Prostate gland (tissue), 2 donors: Measurements from ENCODE around the gene SLC22A13. TPM values are rescaled to one million over a fixed set of nuclear protein-coding genes. Genes with fewer than 3 reads are reported as not detected.
"Not testable (repeated sequence)": the region's sequence is repeated elsewhere in the genome, so short reads cannot be mapped to it uniquely, and the experiment has no call there.

Source experiments
- DNase-seq: peaks from one replicate; pipeline ENCODE4 v3.0.0-alpha.2; 2019; ENCODE audit warnings: low spot score
- H3K27ac ChIP-seq, 2 donors: fragments of 200-600 bp; sonication (generic); 2 replicates each; pipeline ENCODE4 v1.5.1; 2017 to 2019
- H3K27me3 ChIP-seq: fragments of 200-600 bp; sonication (generic); replicated peaks from 2 replicates; pipeline ENCODE4 v1.5.1; 2019; ENCODE audit not compliant: insufficient read depth
- H3K36me3 ChIP-seq, 2 donors: fragments of 200-600 bp; sonication (generic); 1 replicate in 1 of 2; 2 replicates in 1 of 2; pipeline versions ENCODE4 v1.5.1 to v1.8.1; 2017 to 2019
- H3K4me1 ChIP-seq: fragments of 200-600 bp; sonication (generic); replicated peaks from 2 replicates; pipeline ENCODE4 v1.5.1; 2019
- H3K4me3 ChIP-seq, 2 donors: fragments of 200-600 bp; sonication (generic); 2 replicates each; pipeline ENCODE4 v1.5.1; 2017 to 2019
- H3K9me3 ChIP-seq: fragments of 200-600 bp; sonication (generic); 2 replicates; pipeline ENCODE4 v1.5.1; 2017
- POLR2A ChIP-seq: fragments of 450-650 bp; IDR thresholded peaks from one replicate; pipeline ENCODE4 v1.6.1; 2016; ENCODE audit warnings: antibody characterized with exemption, mild to moderate bottlenecking
- POLR2AphosphoS5 ChIP-seq: sonication (generic); formaldehyde crosslinking; IDR thresholded peaks from one replicate; pipeline ENCODE4 v1.6.1; 2017; ENCODE audit warnings: antibody characterized with exemption
- WGBS: methylation state at CpG from one replicate; pipeline ENCODE4 v1.1.5; 2018; 5-methylcytosine and 5-hydroxymethylcytosine counted together
- intact Hi-C: fragments of 100-400 bp; cut with DNase I; formaldehyde crosslinking; loops from one replicate; pipeline ENCODE4 v1.14.2; 2022
- total RNA-seq, 2 donors: library from RNA; depleted of rRNA; stranded (reverse); fragments of >200 nt; gene quantifications; one replicate each; pipeline ENCODE4 v1.1.0, GENCODE V29; 2016
- TF ChIP-seq, protein P1 (sequence below), 4 experiments: fragments of 200-600 bp in 2 of 4; fragments of 450-650 bp in 2 of 4; sonication (generic) in 2 of 4; IDR thresholded peaks; 1 replicate in 3 of 4; 2 replicates in 1 of 4; pipeline ENCODE4 v1.5.1; 2016 to 2019; ENCODE audit warnings: antibody characterized with exemption in 4 of 4, mild to moderate bottlenecking in 2 of 4, moderate library complexity in 2 of 4

SLC22A13 gene
- total RNA-seq, 2 donors from 2014 or later = 1.6 TPM; not detected in 1

DNA sequence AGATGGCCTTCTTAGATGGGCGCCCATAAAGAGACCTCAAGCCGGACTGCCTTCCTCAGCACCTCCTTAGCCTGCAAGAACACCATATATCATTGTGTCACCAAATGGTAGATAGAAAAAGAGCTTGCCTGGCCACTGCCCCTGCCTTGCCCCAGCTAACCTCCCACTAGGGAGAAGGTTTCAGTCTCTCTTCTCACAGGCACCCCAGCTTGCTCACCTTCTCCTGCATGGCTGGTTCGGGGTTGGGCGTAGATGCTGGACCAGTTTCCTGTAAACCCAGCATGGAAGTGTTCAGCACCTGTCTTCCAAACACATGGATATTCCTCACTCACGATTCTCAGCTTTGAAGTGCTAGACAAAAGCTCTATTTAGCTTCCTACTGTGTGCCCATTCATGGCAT lies 13.2 kb downstream of the SLC22A13 start:
- Histone ChIP-seq H3K27me3 (no peaks in the 10 kb centered on the region), H3K27ac (no peak overlapping the region), H3K4me1 (no peaks in the 10 kb centered on the region), H3K4me3 (no peak overlapping the region), H3K36me3 (no peaks in the 10 kb centered on the region), H3K9me3 (no peaks in the 10 kb centered on the region)
- DNase-seq = no peak
- TF ChIP-seq POLR2AphosphoS5 = no peak
- TF ChIP-seq, protein P1, sequence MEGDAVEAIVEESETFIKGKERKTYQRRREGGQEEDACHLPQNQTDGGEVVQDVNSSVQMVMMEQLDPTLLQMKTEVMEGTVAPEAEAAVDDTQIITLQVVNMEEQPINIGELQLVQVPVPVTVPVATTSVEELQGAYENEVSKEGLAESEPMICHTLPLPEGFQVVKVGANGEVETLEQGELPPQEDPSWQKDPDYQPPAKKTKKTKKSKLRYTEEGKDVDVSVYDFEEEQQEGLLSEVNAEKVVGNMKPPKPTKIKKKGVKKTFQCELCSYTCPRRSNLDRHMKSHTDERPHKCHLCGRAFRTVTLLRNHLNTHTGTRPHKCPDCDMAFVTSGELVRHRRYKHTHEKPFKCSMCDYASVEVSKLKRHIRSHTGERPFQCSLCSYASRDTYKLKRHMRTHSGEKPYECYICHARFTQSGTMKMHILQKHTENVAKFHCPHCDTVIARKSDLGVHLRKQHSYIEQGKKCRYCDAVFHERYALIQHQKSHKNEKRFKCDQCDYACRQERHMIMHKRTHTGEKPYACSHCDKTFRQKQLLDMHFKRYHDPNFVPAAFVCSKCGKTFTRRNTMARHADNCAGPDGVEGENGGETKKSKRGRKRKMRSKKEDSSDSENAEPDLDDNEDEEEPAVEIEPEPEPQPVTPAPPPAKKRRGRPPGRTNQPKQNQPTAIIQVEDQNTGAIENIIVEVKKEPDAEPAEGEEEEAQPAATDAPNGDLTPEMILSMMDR (IDR thresholded peaks at IDR 0.05) = no peak
- TF ChIP-seq POLR2A = no peak
- 90% methylated on average over 5 of the region's 5 CpGs for WGBS
- intact Hi-C loops = no loop called here

DNA sequence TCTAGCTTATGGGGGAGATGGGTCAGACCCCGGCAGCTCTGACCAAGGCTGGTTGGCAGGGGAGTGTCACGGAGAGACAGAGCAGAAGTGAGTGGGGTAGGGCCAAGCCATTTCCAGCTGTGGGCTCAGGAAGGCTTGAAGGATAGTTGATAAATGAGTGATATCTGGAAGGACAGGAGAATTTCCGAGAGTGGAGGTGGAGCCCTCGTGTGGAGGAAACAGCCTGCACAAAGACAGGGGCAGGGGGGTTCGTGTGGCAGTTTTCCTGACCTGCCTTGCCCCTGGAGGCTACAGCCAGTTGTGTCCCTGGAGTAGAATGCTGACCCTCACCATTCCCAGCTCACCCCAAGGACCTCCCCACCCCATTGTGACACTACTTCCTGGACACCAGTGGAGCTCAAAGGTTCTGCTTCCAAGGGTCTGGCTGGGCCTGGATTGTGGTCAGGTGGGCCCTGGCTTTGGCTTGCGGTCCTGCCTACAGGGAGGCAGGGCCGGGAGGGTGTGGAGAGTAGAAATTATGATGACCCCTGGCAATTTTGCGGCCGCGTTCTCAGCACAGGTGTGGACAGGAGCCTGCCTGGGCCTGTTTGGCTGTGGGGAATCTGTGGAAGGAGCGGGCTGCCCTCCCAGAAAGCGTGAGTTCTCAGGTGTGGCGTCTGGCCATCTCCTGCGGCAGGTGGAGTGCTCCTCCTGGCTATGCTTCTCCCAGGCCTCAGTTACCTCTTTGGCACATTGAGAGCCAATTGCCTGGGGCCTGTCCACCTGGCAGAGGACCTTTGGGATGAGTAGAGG lies 16.5 kb downstream of the SLC22A13 start, which contains the start of gene SLC22A14:
TSS of gene SLC22A14 (plus strand) at position 400 of the 792 bp plus-strand sequence. CDS start 23,733 bp downstream, outside the sequence.
- WGBS = 58% methylated on average over 14 of the region's 14 CpGs
- DNase-seq = no peak
- H3K4me1 ChIP-seq = no peaks in the 10 kb centered on the region
- intact Hi-C loops = no loop called here
- no peaks in the 10 kb centered on the region for H3K36me3 ChIP-seq
- no peak within 1 kb of the TSS for H3K27ac ChIP-seq
- no peak within 1 kb of the TSS for H3K4me3 ChIP-seq
- no peaks in the 10 kb centered on the region for H3K9me3 ChIP-seq
- no peaks in the 10 kb centered on the region for H3K27me3 ChIP-seq
- TF ChIP-seq, protein P1 (IDR thresholded peaks at IDR 0.05) = no peak
- no peak for TF ChIP-seq POLR2AphosphoS5
- TF ChIP-seq POLR2A = no peak

DNA sequence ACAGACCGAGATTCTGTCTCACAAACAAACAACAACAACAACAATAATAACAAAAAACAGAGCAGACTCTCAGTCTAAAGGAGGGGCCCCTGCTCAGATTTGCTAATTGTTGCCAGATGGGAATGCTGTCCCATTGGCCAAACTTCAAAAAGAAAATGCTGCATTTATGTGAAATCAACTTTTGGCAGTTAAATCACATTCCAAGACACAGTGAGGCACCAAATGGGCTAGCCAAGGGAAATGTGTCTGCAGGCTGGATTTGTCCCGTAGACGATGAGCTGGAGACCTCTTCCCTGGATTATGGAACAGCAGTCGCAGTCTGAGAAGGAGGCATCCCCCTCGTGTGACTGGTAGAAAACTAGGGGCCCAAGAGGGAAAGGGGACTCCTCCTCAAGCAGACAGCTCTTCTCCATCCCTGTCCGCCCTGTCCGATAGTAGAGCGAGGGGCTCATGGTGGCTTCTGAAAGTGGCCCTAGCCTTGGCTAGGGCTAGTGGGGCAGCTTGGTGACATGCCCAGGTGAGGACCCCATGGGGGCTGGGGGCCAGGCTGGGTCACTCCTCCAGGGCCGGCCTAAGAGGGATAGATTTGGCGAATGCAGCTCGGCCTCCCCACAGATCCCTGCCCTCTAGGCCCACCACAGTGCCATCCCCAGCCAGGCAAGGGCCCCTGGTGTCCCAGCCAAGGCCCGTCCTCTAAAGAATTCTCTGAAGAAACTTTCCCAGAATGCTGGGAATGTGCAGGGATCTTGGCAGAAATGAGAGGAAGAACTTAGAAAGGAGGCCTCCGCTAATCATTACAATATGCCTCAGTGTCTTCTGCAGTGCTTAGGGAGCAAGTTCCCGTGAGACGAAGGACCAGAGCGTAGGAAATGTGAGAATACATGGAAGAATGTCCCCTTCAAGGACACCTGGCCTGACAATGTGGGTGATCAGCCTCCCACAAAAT lies 18.5 kb downstream of the SLC22A13 start:
- no peaks in the 10 kb centered on the region for H3K36me3 ChIP-seq
- H3K4me3 ChIP-seq = no peak overlapping the region
- H3K27me3 ChIP-seq = no peaks in the 10 kb centered on the region
- 87% methylated on average over 16 of the region's 16 CpGs for WGBS
- no peak overlapping the region for H3K27ac ChIP-seq
- H3K9me3 ChIP-seq = no peaks in the 10 kb centered on the region
- TF ChIP-seq POLR2AphosphoS5 (no peak), POLR2A (no peak)
- TF ChIP-seq, protein P1 (IDR thresholded peaks at IDR 0.05) = no peak
- no peaks in the 10 kb centered on the region for H3K4me1 ChIP-seq
- intact Hi-C loops = no loop called here
- DNase-seq = no peak

DNA sequence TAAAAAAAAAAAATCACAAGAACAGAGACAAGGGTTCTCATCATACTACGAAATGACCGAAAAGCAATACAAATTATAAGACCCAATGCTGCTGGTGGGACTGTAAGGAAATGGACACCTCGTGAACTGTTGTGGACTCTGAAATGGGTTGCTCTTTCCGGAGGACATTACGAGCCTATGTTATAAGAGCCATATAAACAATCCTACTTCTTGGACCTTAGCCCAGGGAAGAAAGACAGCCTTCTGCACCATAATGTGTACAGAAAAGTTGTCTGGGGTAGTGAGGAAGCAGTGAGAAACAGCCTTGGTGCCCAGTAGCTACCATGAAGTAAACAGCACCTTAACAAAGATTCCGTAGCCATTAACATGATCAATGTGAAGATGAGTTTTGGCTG lies 19.1 kb downstream of the SLC22A13 start:
- no peak for DNase-seq
- H3K36me3 ChIP-seq = no peaks in the 10 kb centered on the region
- H3K27ac ChIP-seq = no peak overlapping the region
- 67% methylated on average over 6 of the region's 6 CpGs for whole genome bisulfite sequencing
- H3K4me3 ChIP-seq = no peak overlapping the region
- no peaks in the 10 kb centered on the region for H3K27me3 ChIP-seq
- TF ChIP-seq, protein P1 (IDR thresholded peaks at IDR 0.05) = no peak
- TF ChIP-seq POLR2AphosphoS5 (no peak), POLR2A (no peak)
- no peaks in the 10 kb centered on the region for H3K9me3 ChIP-seq
- intact Hi-C loops = no loop called here
- H3K4me1 ChIP-seq = no peaks in the 10 kb centered on the region

DNA sequence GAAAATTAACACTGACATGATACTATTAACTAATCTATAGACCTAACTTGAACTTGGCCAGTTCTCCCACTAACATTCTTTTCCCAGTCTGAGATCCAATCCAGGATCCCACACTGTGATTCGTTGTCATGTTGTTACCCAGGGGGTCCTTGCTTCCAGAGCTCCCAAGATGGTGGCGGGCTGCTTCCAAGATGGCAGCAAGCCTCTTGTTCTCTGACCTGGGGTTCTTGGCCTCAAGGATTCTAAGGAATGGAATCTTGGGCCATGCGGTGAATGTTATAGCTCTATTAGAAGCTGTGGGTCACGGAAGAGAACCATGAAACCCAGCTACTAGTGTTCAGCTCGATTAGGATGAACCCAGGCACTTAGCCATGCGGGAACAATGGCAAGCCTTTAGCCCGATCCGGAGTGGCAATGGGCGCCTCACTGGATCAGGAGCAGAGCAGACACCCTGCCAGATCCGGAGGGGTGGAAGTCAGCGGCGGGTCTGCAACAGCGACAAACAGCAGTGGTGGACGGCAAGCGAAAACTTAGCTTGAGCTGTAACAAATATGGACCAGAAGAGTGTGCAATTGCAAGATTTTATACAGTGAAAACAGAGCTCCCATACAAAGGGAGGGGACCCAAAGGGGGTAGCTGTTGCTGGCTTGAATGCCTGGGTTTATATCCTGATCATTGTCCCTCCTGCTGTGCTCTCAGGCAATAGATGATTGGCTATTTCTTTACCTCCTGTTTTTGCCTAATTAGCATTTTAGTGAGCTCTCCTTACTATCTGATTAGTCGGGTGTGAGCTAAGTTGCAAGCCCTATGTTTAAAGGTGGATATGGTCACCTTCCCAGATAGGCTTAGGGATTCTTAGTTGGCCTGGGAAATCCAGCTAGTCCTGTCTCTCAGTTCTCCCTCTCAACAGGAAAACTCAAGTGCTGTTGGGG lies 23.9 kb downstream of the SLC22A13 start:
- H3K27ac ChIP-seq, DNase-seq, H3K9me3 ChIP-seq, H3K4me3 ChIP-seq, H3K27me3 ChIP-seq, H3K4me1 ChIP-seq, H3K36me3 ChIP-seq, intact Hi-C loops: not testable (repeated sequence)
- WGBS = 92% methylated on average over 16 of the region's 16 CpGs

DNA sequence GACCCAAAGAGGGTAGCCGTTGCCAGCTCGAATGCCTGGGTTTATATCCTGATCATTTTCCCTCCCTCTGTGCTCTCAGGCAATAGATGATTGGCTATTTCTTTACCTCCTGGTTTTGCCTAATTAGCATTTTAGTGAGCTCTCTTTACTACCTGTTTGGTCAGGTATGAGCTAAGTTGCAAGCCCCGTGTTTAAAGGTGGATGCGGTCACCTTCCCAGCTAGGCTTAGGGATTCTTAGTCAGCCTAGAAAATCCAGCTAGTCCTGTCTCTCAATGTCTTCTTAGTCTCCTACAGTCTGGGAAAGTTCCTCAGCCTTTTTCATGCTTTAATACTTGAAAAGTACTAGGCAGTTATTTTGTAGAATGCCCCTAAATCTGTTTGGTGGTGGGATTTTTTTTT lies 31.4 kb downstream of the SLC22A13 start:
- H3K4me3 ChIP-seq, H3K36me3 ChIP-seq, H3K4me1 ChIP-seq, H3K9me3 ChIP-seq, H3K27ac ChIP-seq, H3K27me3 ChIP-seq, DNase-seq, intact Hi-C loops: not testable (repeated sequence)
- WGBS = 28% methylated on average over 4 of the region's 4 CpGs
